Loucy (cell line): Measurements from ENCODE around the gene GRK1.

ENCODE experiments used
- H2AFZ ChIP-seq: fragments of 200-600 bp; sonication (generic); 2 replicates; pipeline ENCODE4 v1.6.0; 2016; ENCODE audit warnings: antibody characterized with exemption, mild to moderate bottlenecking, low read length, moderate library complexity
- H3F3A ChIP-seq: fragments of 200-600 bp; 2 replicates; pipeline ENCODE4 v1.6.0; 2016; ENCODE audit warnings: antibody characterized with exemption, low read depth, mild to moderate bottlenecking
- H3K27me3 ChIP-seq: fragments of 200-600 bp; sonication (generic); 2 replicates; pipeline ENCODE4 v1.6.1; 2014; ENCODE audit warnings: low read length, mild to moderate bottlenecking; ENCODE audit not compliant: insufficient read depth, poor library complexity, severe bottlenecking
- H3K36me3 ChIP-seq: fragments of 200-600 bp; sonication (generic); 2 replicates; pipeline ENCODE4 v1.6.1; 2016; ENCODE audit warnings: low read length; ENCODE audit not compliant: insufficient read depth
- H3K4me1 ChIP-seq: fragments of 200-600 bp; sonication (generic); 2 replicates; pipeline ENCODE4 v1.5.1; 2014; ENCODE audit warnings: low read length, mild to moderate bottlenecking; ENCODE audit not compliant: insufficient read depth, poor library complexity, severe bottlenecking
- H3K4me2 ChIP-seq: fragments of 200-600 bp; sonication (generic); 2 replicates; pipeline ENCODE4 v1.6.0; 2014; ENCODE audit warnings: antibody characterized with exemption, low read length, low read depth, mild to moderate bottlenecking; ENCODE audit not compliant: poor library complexity, severe bottlenecking
- H3K4me3 ChIP-seq: fragments of 200-600 bp; sonication (generic); 2 replicates; pipeline ENCODE4 v1.5.1; 2014; ENCODE audit warnings: low read length, mild to moderate bottlenecking, mixed read lengths; ENCODE audit not compliant: poor library complexity, severe bottlenecking
- H3K79me2 ChIP-seq: fragments of 200-600 bp; sonication (generic); 2 replicates; pipeline ENCODE4 v1.6.1; 2014; ENCODE audit warnings: low read length; ENCODE audit not compliant: insufficient read depth
- H3K9ac ChIP-seq: fragments of 200-600 bp; sonication (generic); 2 replicates; pipeline ENCODE4 v1.6.0; 2014; ENCODE audit warnings: mild to moderate bottlenecking, low read depth, low read length, moderate library complexity; ENCODE audit not compliant: poor library complexity, severe bottlenecking
- H3K9me2 ChIP-seq: fragments of 200-600 bp; sonication (generic); replicated peaks from 2 replicates; pipeline ENCODE4 v1.6.1; 2016; ENCODE audit warnings: low read depth, low read length, mixed read lengths
- H3K9me3 ChIP-seq: fragments of 200-600 bp; sonication (generic); 2 replicates; pipeline ENCODE4 v1.6.1; 2014; ENCODE audit warnings: mild to moderate bottlenecking, antibody characterized with exemption, low read length, low read depth; ENCODE audit not compliant: insufficient read depth
- H4K20me1 ChIP-seq: fragments of 200-600 bp; sonication (generic); 2 replicates; pipeline ENCODE4 v1.6.0; 2014; ENCODE audit warnings: antibody characterized with exemption, low read length, mild to moderate bottlenecking; ENCODE audit not compliant: insufficient read depth, poor library complexity, severe bottlenecking
- CTCF ChIP-seq: fragments of 200-600 bp; sonication (generic); conservative IDR thresholded peaks from 2 replicates; pipeline ENCODE4 v1.5.1; 2014; ENCODE audit warnings: mild to moderate bottlenecking, antibody characterized with exemption, low read length
- EZH2phosphoT487 ChIP-seq: fragments of 200-600 bp; IDR thresholded peaks from 2 replicates; pipeline ENCODE4 v1.6.1; 2018; ENCODE audit warnings: antibody characterized with exemption, mild to moderate bottlenecking, moderate library complexity, borderline replicate concordance

The GRK1 gene

GRCh38 chr13:113783200-113783881, 116.3 kb downstream of the GRK1 start:
- Histone ChIP-seq H3K4me2 (no peak overlapping the region), H3K4me1 (peaks cover 18% of the 10 kb centered on the region), H2AFZ (no peak overlapping the region), H3K9me3 (no peaks in the 10 kb centered on the region), H3K9ac (no peak overlapping the region), H4K20me1 (no peaks in the 10 kb centered on the region), H3K4me3 (no peak overlapping the region), H3F3A (no peaks in the 10 kb centered on the region), H3K79me2 (no peaks in the 10 kb centered on the region), H3K9me2 (no peaks in the 10 kb centered on the region), H3K27me3 (no peaks in the 10 kb centered on the region), H3K36me3 (no peaks in the 10 kb centered on the region)
- TF ChIP-seq EZH2phosphoT487 = no peak
- TF ChIP-seq CTCF = no peak

- no peak for TF ChIP-seq EZH2phosphoT487
- no peak for TF ChIP-seq CTCF
- Histone ChIP-seq H3K4me1 (peaks cover 18% of the 10 kb centered on the region), H3K4me2 (peak overlapping the region; percentile 52), H3K4me3 (no peak overlapping the region), H3K27me3 (no peaks in the 10 kb centered on the region), H3K9ac (no peak overlapping the region), H3F3A (no peaks in the 10 kb centered on the region), H3K79me2 (no peaks in the 10 kb centered on the region), H2AFZ (no peak overlapping the region), H3K9me3 (no peaks in the 10 kb centered on the region), H3K36me3 (no peaks in the 10 kb centered on the region), H4K20me1 (no peaks in the 10 kb centered on the region), H3K9me2 (no peaks in the 10 kb centered on the region)
Measured at GRCh38 chr13:113783966-113784644, 117.1 kb downstream of the GRK1 start.

GRCh38 chr13:113784645-113785024, 117.6 kb downstream of the GRK1 start:
- no peaks in the 10 kb centered on the region for H3K9me2 ChIP-seq
- no peak overlapping the region for H2AFZ ChIP-seq
- H3K4me2 ChIP-seq = peak overlapping the region; percentile 52

More at GRCh38 chr13:113784645-113785024, 117.6 kb downstream of the GRK1 start:
- Histone ChIP-seq H4K20me1 (no peaks in the 10 kb centered on the region), H3K4me3 (peak overlapping the region; percentile 15), H3K9ac (no peak overlapping the region), H3K79me2 (no peaks in the 10 kb centered on the region), H3K4me1 (peaks cover 18% of the 10 kb centered on the region), H3K36me3 (no peaks in the 10 kb centered on the region), H3K27me3 (no peaks in the 10 kb centered on the region), H3F3A (no peaks in the 10 kb centered on the region), H3K9me3 (no peaks in the 10 kb centered on the region)
- TF ChIP-seq CTCF (no peak), EZH2phosphoT487 (no peak)
